Activated CD4-positive, alpha-beta memory T cell treated with anti-CD3 and anti-CD28 coated beads, Interleukin-2, amount 10 ng/mL, durations not matched to agents 7 days and 5 days (primary cell): ENCODE data around the gene NDUFS6. TPM values are rescaled to one million over a fixed set of nuclear protein-coding genes. Genes with fewer than 3 reads are reported as not detected.
A peak's percentile ranks its signal among the peaks of the same experiment; 100 is the strongest.
"Not testable (repeated sequence)": the region's sequence is repeated elsewhere in the genome, so short reads cannot be mapped to it uniquely, and the experiment has no call there.

Source experiments
- CTCF ChIA-PET: fragments of 350-600 bp; sonication (Branson Sonifier 250); formaldehyde crosslinking; loops from one replicate; lab custom pipeline; 2021; ENCODE audit warnings: antibody characterized with exemption, inconsistent platforms; lab: Charles Lee
- POLR2A ChIA-PET: fragments of 350-600 bp; sonication (Branson Sonifier 250); formaldehyde crosslinking; loops from one replicate; lab custom pipeline; 2021; ENCODE audit warnings: antibody characterized with exemption; lab: Charles Lee
- DNase-seq: peaks from one replicate; pipeline ENCODE4 v3.0.0-alpha.2; 2020
- H3K27ac Mint-ChIP-seq: one replicate; pipeline ENCODE4 v1.8.0; 2021; ENCODE audit warnings: mild to moderate bottlenecking, mixed read lengths
- H3K27me3 Mint-ChIP-seq: one replicate; pipeline ENCODE4 v1.8.0; 2021; ENCODE audit warnings: mixed read lengths
- H3K36me3 Mint-ChIP-seq: one replicate; pipeline ENCODE4 v1.8.0; 2021; ENCODE audit warnings: low read depth, mixed read lengths
- H3K4me1 Mint-ChIP-seq: one replicate; pipeline ENCODE4 v1.8.0; 2021; ENCODE audit warnings: mixed read lengths
- H3K4me3 Mint-ChIP-seq: one replicate; pipeline ENCODE4 v1.8.0; 2021; ENCODE audit warnings: mild to moderate bottlenecking, mixed read lengths
- H3K9me3 Mint-ChIP-seq: one replicate; pipeline ENCODE4 v1.8.0; 2021; ENCODE audit warnings: mixed read lengths
- total RNA-seq, 2 experiments: library from RNA; stranded (reverse); gene quantifications; one replicate each; pipeline ENCODE4 v1.2.3, GENCODE V29; 2021

Gene NDUFS6
- total RNA-seq, 2 experiments from 2014 or later, result 25.4 to 29.2 TPM

- no peak for DNase-seq
- ChIA-PET POLR2A (interaction anchor here (2.0 kb wide), 1 partner anchor 18 kb away, joined by 4 read pairs; the partner anchor contains the start of gene MRPL36), CTCF (no interaction called here)
- H3K9me3 Mint-ChIP-seq, result no peaks in the 10 kb centered on the region
- H3K27me3 Mint-ChIP-seq, result peaks cover 8% of the 10 kb centered on the region
- peaks cover 19% of the 10 kb centered on the region for H3K4me1 Mint-ChIP-seq
- no peak overlapping the region for H3K27ac Mint-ChIP-seq
- H3K36me3 Mint-ChIP-seq, result no peaks in the 10 kb centered on the region
- no peak overlapping the region for H3K4me3 Mint-ChIP-seq
These were observed 20.1 kb upstream of the NDUFS6 start for GRCh38 chr5:1781107-1781506.

DNA sequence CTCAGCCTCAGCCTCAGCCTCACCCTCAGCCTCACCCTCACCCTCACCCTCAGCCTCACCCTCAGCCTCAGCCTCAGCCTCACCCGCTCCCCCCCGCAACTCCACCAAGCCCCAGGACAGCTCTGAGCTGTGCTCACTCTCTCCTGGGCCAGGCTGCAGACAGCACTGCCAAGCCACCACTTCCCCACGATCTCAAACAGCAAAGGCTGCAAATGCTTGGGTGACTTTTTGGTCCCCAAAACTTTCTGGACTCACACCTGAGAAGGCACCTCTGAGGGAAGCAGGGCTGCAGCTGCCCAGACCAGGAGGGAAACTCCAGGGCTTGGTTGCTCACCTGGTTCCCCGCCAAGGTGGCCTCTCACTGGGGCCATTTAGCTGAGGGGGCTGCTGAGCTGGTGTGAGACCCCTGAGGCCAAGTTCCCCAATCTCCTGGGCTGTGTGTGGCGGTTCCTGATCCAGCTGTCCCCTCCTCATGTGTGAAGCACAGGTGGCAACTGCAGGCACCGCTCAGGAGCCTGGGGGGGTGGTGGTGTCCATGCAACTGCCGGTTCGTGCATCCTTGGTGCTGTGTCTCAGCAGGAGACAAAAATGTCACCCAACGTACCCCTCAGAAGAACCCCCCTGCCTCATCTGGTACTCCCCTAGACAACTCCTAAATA is 19.4 kb upstream of the NDUFS6 start:
- Mint-ChIP-seq H3K36me3 (no peaks in the 10 kb centered on the region), H3K4me3 (no peak overlapping the region), H3K9me3 (no peaks in the 10 kb centered on the region), H3K27ac (peak overlapping the region; percentile 40), H3K27me3 (peaks cover 8% of the 10 kb centered on the region), H3K4me1 (peaks cover 19% of the 10 kb centered on the region)
- ChIA-PET CTCF (no interaction called here), POLR2A (no interaction called here)
- DNase-seq, result no peak

DNA sequence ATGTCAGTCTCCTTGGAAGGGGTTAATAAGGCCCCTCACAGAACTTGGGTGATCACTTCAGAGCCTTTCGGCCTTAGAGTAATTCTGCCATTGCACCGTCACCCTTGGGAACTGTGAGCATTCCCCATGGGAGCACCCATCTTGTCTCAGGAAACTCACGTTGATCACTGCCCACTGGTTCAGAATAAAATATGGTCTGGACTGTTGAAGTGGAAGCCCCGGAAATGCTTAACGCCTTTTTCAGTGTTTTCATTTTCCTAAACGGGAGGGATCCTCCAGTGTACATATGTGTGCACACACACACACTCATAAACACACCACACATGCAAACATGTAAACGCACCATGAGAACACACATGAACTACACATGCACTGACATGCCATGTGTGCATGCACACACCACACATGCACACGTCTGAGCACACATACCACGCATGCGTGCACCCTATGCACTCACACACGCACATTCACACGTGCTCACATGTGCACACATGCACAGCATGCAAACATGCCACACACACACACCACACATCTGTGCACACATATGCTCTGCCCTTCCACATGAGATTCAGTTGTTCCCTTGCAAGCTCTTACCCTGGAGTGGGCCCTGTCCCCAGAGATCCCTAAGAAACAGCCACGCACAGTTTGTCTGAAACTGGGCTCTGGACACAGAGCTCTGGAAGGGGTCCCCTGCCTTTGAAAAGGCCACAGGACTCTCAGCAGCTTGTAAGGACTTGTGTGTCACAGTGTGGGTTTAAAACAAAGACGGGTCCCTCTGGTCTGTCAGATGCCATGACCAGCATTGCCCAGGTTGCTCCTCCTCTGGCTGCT is 18.6 kb upstream of the NDUFS6 start:
- Mint-ChIP-seq H3K4me3 (no peak overlapping the region), H3K4me1 (peaks cover 19% of the 10 kb centered on the region), H3K36me3 (no peaks in the 10 kb centered on the region), H3K27ac (no peak overlapping the region), H3K27me3 (peaks cover 8% of the 10 kb centered on the region), H3K9me3 (no peaks in the 10 kb centered on the region)
- ChIA-PET CTCF (no interaction called here), POLR2A (no interaction called here)
- no peak for DNase-seq

DNA sequence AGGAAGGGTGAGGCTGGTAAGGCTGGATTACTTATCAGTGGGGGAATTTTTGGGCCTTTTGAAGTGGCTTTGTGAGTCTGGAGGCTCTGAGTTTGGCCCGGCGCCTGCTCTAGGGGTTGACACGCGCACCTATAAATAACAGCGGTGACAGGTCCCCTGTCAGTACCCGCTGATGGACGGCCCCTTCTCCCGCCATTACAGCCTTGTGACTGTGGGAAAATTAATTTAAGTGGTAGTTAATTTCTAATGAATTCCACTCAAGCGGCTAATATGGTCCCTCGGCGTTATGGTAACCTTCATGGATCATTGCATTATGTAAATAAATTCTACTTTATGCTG is 18.0 kb upstream of the NDUFS6 start:
- no peak for DNase-seq
- no peaks in the 10 kb centered on the region for H3K9me3 Mint-ChIP-seq
- H3K36me3 Mint-ChIP-seq, result no peaks in the 10 kb centered on the region
- H3K4me1 Mint-ChIP-seq, result peaks cover 22% of the 10 kb centered on the region
- CTCF ChIA-PET, result no interaction called here
- POLR2A ChIA-PET, result no interaction called here
- H3K4me3 Mint-ChIP-seq, result no peak overlapping the region
- peaks cover 8% of the 10 kb centered on the region for H3K27me3 Mint-ChIP-seq
- H3K27ac Mint-ChIP-seq, result no peak overlapping the region

GRCh38 chr5:1784197-1785050 is 16.8 kb upstream of the NDUFS6 start:
- ChIA-PET CTCF (no interaction called here), POLR2A (interaction anchor here (0.9 kb wide), 1 partner anchor 14 kb away, joined by 3 read pairs; no protein-coding TSS in a partner anchor)
- H3K36me3 Mint-ChIP-seq, result no peaks in the 10 kb centered on the region
- H3K27me3 Mint-ChIP-seq, result peaks cover 8% of the 10 kb centered on the region
- H3K27ac Mint-ChIP-seq, result no peak overlapping the region
- peaks cover 31% of the 10 kb centered on the region for H3K4me1 Mint-ChIP-seq
- H3K4me3 Mint-ChIP-seq, result no peak overlapping the region
- no peak for DNase-seq
- H3K9me3 Mint-ChIP-seq, result no peaks in the 10 kb centered on the region

GRCh38 chr5:1785062-1785461 is 16.1 kb upstream of the NDUFS6 start:
- CTCF ChIA-PET, result no interaction called here

GRCh38 chr5:1785984-1786383 is 15.2 kb upstream of the NDUFS6 start:
- H3K4me3 Mint-ChIP-seq, result no peak overlapping the region
- CTCF ChIA-PET, result no interaction called here
- peaks cover 8% of the 10 kb centered on the region for H3K27me3 Mint-ChIP-seq
- DNase-seq, result no peak
- H3K36me3 Mint-ChIP-seq, result no peaks in the 10 kb centered on the region
- no peak overlapping the region for H3K27ac Mint-ChIP-seq
- H3K4me1 Mint-ChIP-seq, result peaks cover 43% of the 10 kb centered on the region
- H3K9me3 Mint-ChIP-seq, result no peaks in the 10 kb centered on the region
- POLR2A ChIA-PET, result no interaction called here

More at GRCh38 chr5:1785062-1785461, 16.1 kb upstream of the NDUFS6 start:
- Mint-ChIP-seq H3K4me3 (no peak overlapping the region), H3K27me3 (peaks cover 8% of the 10 kb centered on the region), H3K36me3 (no peaks in the 10 kb centered on the region), H3K4me1 (peaks cover 37% of the 10 kb centered on the region), H3K27ac (no peak overlapping the region), H3K9me3 (no peaks in the 10 kb centered on the region)
- DNase-seq, result no peak
- POLR2A ChIA-PET, result interaction anchor here (0.9 kb wide), 1 partner anchor 14 kb away, joined by 3 read pairs; no protein-coding TSS in a partner anchor

- no peak overlapping the region for H3K27ac Mint-ChIP-seq
- POLR2A ChIA-PET, result no interaction called here
- peaks cover 46% of the 10 kb centered on the region for H3K4me1 Mint-ChIP-seq
- no peak overlapping the region for H3K4me3 Mint-ChIP-seq
- peaks cover 8% of the 10 kb centered on the region for H3K27me3 Mint-ChIP-seq
- CTCF ChIA-PET, result interaction anchor here (1.1 kb wide), 1 partner anchor 14 kb away, joined by 3 read pairs; the partner anchor contains the start of gene NDUFS6
- H3K9me3 Mint-ChIP-seq, result no peaks in the 10 kb centered on the region
- no peaks in the 10 kb centered on the region for H3K36me3 Mint-ChIP-seq
- DNase-seq, result no peak
These were observed 14.4 kb upstream of the NDUFS6 start for GRCh38 chr5:1786621-1787471.

GRCh38 chr5:1787472-1788047 is 13.6 kb upstream of the NDUFS6 start:
- H3K4me1 Mint-ChIP-seq, result peaks cover 47% of the 10 kb centered on the region
- H3K36me3 Mint-ChIP-seq, result no peaks in the 10 kb centered on the region
- H3K9me3 Mint-ChIP-seq, result no peaks in the 10 kb centered on the region
- peaks cover 8% of the 10 kb centered on the region for H3K27me3 Mint-ChIP-seq
- no peak for DNase-seq
- CTCF ChIA-PET, result interaction anchor here (1.1 kb wide), 1 partner anchor 13 kb away, joined by 3 read pairs; the partner anchor contains the start of gene NDUFS6
- no peak overlapping the region for H3K4me3 Mint-ChIP-seq
- POLR2A ChIA-PET, result no interaction called here
- H3K27ac Mint-ChIP-seq, result no peak overlapping the region

DNA sequence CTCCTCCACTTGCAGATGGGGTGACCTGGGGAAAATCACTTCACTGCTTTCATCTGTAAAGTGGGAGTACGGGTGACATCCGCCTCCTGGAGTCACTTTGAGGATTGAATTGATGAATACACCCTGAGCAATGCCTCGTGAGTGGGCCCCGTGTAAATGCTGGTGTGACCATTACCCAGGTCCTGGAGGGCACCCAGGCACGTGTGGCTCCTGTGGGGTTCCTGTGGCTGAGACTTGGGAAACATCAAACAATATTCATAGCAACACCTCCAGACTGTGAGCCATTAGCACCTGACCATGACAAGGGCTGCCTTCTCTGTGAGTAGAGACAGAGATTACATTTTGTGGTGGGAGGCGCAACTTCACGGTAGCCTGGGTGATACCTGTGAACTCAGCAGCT is 13.0 kb upstream of the NDUFS6 start:
- no peak for DNase-seq
- Mint-ChIP-seq H3K36me3 (peaks cover 5% of the 10 kb centered on the region), H3K9me3 (no peaks in the 10 kb centered on the region), H3K4me3 (no peak overlapping the region), H3K4me1 (peaks cover 49% of the 10 kb centered on the region), H3K27ac (no peak overlapping the region), H3K27me3 (peaks cover 5% of the 10 kb centered on the region)
- ChIA-PET CTCF (no interaction called here), POLR2A (no interaction called here)

- Mint-ChIP-seq H3K4me1 (peaks cover 56% of the 10 kb centered on the region), H3K9me3 (no peaks in the 10 kb centered on the region), H3K4me3 (no peak overlapping the region), H3K36me3 (peaks cover 5% of the 10 kb centered on the region), H3K27me3 (peaks cover 5% of the 10 kb centered on the region), H3K27ac (no peak overlapping the region)
- POLR2A ChIA-PET, result no interaction called here
- CTCF ChIA-PET, result no interaction called here
- DNase-seq, result no peak
These were observed 12.4 kb upstream of the NDUFS6 start for GRCh38 chr5:1788828-1789227.

GRCh38 chr5:1789438-1789833 is 11.8 kb upstream of the NDUFS6 start:
- H3K4me3 Mint-ChIP-seq, H3K27me3 Mint-ChIP-seq, H3K36me3 Mint-ChIP-seq, H3K27ac Mint-ChIP-seq, H3K9me3 Mint-ChIP-seq, CTCF ChIA-PET: not testable (repeated sequence)
- POLR2A ChIA-PET, result interaction anchor here (1.1 kb wide), 1 partner anchor 12 kb away, joined by 3 read pairs; the partner anchor contains the start of gene NDUFS6
- DNase-seq, result peak; percentile 40
- H3K4me1 Mint-ChIP-seq, result peaks cover 62% of the 10 kb centered on the region
